Measurements from ENCODE around the gene LIFR.

The LIFR gene

GRCh38 chr5:38438757-38439156 lies 117.7 kb downstream of the LIFR start:
- DNase-seq (ENCODE audit: low spot score): no peak
- no peak for TF ChIP-seq CTCF (IDR thresholded peaks at IDR 0.05; ENCODE audit: extremely low read depth, missing control alignments)

GRCh38 chr5:38434966-38435705 lies 121.3 kb downstream of the LIFR start:
- no peak for DNase-seq (ENCODE audit: low spot score)

DNA sequence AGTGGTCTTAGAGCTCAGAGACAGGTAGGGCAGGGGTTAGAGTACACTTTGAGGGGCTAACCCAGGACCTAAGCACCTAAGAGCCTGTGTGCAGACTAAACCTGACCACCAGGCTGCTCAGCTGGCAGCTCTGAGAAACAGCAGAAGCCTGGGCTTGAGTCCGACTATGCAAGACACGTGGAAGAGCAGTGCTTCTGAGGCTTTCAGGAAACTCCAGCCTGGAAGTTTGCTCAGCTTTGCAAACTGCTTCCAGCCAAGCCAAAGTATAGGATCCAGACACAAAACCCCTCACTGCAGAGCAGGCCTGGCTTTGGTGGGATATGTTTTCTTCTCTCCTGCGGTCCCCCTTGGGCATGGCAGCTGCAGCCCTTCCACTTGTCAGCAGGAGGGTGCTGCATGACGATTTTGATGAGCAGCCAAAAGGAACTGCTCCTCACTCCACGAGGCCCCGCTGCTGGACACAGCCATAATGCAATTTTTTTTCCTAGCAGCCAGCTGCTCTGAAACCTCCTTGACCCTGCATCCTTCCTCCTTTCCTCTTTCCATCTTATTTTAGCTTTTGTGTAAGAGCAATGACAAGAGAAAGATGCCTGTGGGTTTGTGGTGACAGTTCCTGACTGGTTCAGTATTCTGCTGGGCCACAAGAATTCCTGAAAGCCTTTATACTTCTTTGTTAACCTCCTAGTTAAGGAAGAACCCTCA lies 123.1 kb downstream of the LIFR start:
- TF ChIP-seq CTCF (IDR thresholded peaks at IDR 0.05; ENCODE audit: extremely low read depth, missing control alignments): no peak
- DNase-seq (ENCODE audit: low spot score): no peak

More at GRCh38 chr5:38434966-38435705, 121.3 kb downstream of the LIFR start:
- no peak for TF ChIP-seq CTCF (IDR thresholded peaks at IDR 0.05; ENCODE audit: extremely low read depth, missing control alignments)

- TF ChIP-seq CTCF (IDR thresholded peaks at IDR 0.05; ENCODE audit: extremely low read depth, missing control alignments): no peak
- no peak for DNase-seq (ENCODE audit: low spot score)
Measured at GRCh38 chr5:38431242-38431853, 125.1 kb downstream of the LIFR start.

DNA sequence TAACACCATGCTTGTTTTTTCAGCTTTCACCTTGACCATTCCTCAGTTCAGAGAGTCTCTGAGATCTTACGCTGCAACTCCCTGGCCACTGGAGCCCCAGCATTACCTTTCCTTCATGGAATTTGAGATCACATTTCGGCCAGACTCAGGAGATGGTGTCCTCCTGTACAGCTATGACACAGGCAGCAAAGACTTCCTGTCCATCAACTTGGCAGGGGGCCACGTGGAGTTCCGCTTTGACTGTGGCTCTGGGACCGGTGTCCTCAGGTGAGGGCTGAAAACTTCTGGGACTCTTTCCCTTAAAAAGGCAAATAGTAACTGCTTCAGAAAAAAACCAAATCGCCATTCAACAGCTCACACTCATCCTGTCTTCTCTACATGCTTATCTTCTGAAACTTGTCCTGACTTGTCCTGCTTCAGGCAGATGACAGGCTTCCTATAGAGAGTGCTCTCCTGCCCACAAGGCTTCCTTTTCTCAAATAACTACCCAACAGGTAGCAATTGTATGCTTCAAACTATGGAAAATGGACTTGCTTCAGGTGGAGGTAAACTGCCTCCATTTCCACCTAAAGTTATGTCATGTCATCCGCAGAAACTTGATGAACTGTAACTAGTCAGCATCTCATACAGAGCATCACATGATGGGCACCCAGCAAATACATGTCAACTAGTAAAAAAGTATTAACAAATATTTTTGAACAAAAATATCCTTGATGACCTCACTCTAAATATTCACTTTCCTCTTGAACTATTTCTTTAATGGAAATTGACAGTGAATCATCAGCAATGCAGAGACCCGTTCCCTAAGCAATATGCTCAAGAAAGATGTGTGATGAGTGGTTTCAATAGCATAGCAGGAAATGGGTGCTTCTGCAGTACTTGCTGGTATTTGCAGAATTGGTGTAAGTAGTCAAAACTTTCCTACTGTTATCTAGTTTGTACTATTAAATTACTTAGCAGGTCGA lies 129.2 kb downstream of the LIFR start:
- TF ChIP-seq CTCF (IDR thresholded peaks at IDR 0.05; ENCODE audit: extremely low read depth, missing control alignments): no peak
- DNase-seq (ENCODE audit: low spot score): no peak

- DNase-seq (ENCODE audit: low spot score): no peak
- no peak for TF ChIP-seq CTCF (IDR thresholded peaks at IDR 0.05; ENCODE audit: extremely low read depth, missing control alignments)
Measured at GRCh38 chr5:38426490-38426889, 130.0 kb downstream of the LIFR start.
